GM12878 (cell line): ENCODE data around the gene UAP1.

Experiments
- EZH2 ChIP-seq: IDR thresholded peaks from 2 replicates; pipeline ENCODE4 v1.6.1; 2012; ENCODE audit warnings: low read depth, mild to moderate bottlenecking, control low read depth, inconsistent platforms, low read length, borderline replicate concordance; ENCODE audit not compliant: control insufficient read depth
- JUNB ChIP-seq: IDR thresholded peaks from 2 replicates; pipeline ENCODE4 v1.6.1; 2016; ENCODE audit warnings: antibody characterized with exemption, mild to moderate bottlenecking
- KDM1A ChIP-seq: fragments of 200-600 bp; sonication (generic); IDR thresholded peaks from 2 replicates; pipeline ENCODE4 v1.6.1; 2016; ENCODE audit warnings: borderline replicate concordance
- MEF2A ChIP-seq: IDR thresholded peaks from 2 replicates; pipeline ENCODE4 v1.6.1; 2011; ENCODE audit warnings: low read depth, mild to moderate bottlenecking, low read length, moderate library complexity; ENCODE audit not compliant: insufficient read depth
- MTA3 ChIP-seq: IDR thresholded peaks from 2 replicates; pipeline ENCODE4 v1.6.1; 2012; ENCODE audit warnings: low read length, inconsistent platforms, borderline replicate concordance
- NRF1 ChIP-seq: conservative IDR thresholded peaks from 2 replicates; pipeline ENCODE4 v1.6.1; 2011; ENCODE audit warnings: mild to moderate bottlenecking, low read depth, low read length, improper control_type of control experiment
- POLR2A ChIP-seq: IDR thresholded peaks from 2 replicates; pipeline ENCODE4 v1.6.1; 2011; ENCODE audit warnings: low read depth, mild to moderate bottlenecking, low read length
- SIN3A ChIP-seq: IDR thresholded peaks from 2 replicates; pipeline ENCODE4 v1.6.1; 2012; ENCODE audit warnings: low read depth, low read length, improper control_type of control experiment
- SMC3 ChIP-seq: IDR thresholded peaks from 2 replicates; pipeline ENCODE4 v1.6.1; 2011; ENCODE audit warnings: low read length, improper control_type of control experiment, borderline replicate concordance
- TARDBP ChIP-seq: IDR thresholded peaks from 2 replicates; pipeline ENCODE4 v1.6.1; 2016; ENCODE audit warnings: borderline replicate concordance
- TF ChIP-seq, protein P1 (sequence below), 3 experiments: IDR thresholded peaks in 2 of 3; conservative IDR thresholded peaks in 1 of 3; 2 replicates each; pipeline ENCODE4 v1.5.1; 2011; ENCODE audit warnings: low read depth in 3 of 3, low read length in 3 of 3, mild to moderate bottlenecking in 3 of 3, control low read depth in 2 of 3, moderate library complexity in 2 of 3, inconsistent platforms in 1 of 3, mixed read lengths in 1 of 3; ENCODE audit not compliant: control insufficient read depth in 2 of 3, insufficient read depth in 1 of 3; ENCODE audit errors: extremely low read depth in 1 of 3
- TF ChIP-seq, protein P2 (sequence below): IDR thresholded peaks from 2 replicates; pipeline ENCODE4 v1.6.1; 2011; ENCODE audit warnings: low read depth, low read length, improper control_type of control experiment, borderline replicate concordance

DNA sequence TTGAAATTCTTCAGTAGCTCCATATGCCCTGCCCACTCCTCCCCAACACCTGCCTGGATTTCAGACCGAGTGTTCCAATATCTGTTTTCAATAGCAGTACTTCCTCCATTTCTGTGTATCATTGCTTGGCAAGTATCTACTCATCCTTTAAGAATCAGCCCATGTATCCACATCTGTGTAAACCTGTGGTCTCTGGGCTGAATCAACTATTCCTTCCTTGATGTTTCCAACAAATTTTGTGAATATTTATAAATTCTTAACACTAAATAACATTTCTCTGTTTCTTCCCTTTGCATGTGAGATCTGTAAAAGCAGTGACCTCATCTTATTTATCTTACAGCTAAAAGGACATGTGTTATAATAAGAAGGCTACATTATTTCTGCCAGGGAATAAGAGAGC is 26.0 kb upstream of the UAP1 start:
- TF ChIP-seq, protein P1, sequence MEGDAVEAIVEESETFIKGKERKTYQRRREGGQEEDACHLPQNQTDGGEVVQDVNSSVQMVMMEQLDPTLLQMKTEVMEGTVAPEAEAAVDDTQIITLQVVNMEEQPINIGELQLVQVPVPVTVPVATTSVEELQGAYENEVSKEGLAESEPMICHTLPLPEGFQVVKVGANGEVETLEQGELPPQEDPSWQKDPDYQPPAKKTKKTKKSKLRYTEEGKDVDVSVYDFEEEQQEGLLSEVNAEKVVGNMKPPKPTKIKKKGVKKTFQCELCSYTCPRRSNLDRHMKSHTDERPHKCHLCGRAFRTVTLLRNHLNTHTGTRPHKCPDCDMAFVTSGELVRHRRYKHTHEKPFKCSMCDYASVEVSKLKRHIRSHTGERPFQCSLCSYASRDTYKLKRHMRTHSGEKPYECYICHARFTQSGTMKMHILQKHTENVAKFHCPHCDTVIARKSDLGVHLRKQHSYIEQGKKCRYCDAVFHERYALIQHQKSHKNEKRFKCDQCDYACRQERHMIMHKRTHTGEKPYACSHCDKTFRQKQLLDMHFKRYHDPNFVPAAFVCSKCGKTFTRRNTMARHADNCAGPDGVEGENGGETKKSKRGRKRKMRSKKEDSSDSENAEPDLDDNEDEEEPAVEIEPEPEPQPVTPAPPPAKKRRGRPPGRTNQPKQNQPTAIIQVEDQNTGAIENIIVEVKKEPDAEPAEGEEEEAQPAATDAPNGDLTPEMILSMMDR (IDR thresholded peaks at IDR 0.05 in 2 of 3, conservative IDR thresholded peaks at IDR 0.05 in 1 of 3; ENCODE audit: control insufficient read depth in 2 of 3, extremely low read depth in 1 of 3, insufficient read depth in 1 of 3, low read depth in 3 of 3, low read length in 3 of 3), result no peak
- TF ChIP-seq MEF2A (no peak), TARDBP (no peak), SIN3A (no peak), KDM1A (no peak), NRF1 (no peak), MTA3 (no peak), JUNB (no peak), EZH2 (no peak), POLR2A (no peak), SMC3 (no peak)
- TF ChIP-seq, protein P2, sequence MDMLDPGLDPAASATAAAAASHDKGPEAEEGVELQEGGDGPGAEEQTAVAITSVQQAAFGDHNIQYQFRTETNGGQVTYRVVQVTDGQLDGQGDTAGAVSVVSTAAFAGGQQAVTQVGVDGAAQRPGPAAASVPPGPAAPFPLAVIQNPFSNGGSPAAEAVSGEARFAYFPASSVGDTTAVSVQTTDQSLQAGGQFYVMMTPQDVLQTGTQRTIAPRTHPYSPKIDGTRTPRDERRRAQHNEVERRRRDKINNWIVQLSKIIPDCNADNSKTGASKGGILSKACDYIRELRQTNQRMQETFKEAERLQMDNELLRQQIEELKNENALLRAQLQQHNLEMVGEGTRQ, result no peak
